Activated T-cell treated with anti-CD3 and anti-CD28 coated beads for 1 hour (primary cell): ENCODE measurements around the gene HIVEP3.

Source experiments
- DNase-seq: peaks from one replicate; pipeline ENCODE4 v3.0.0-alpha.2; 2020; ENCODE audit warnings: low read depth

The HIVEP3 gene

DNA sequence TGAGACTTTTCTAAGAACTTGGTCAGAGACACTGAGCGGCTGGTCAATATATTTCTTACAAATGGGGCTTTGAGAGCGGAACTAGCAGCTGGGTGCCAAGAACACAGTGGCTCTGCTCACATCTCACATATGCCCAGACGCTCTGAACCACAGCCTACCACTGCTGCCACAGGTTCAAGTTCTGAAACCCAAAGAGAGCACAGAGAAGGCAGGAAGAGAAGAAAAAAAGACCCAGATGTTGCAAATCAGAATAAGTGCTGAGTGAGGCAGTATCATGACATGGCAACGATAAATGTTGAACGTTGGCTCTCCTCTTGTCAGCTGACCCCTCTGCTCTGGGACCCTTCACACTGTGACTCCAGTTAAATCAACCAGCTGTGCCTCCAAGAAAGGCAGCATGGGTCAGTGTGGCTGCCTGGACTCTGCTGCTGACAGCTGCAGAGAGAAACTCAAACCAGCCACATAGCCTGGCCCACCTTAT lies 26.4 kb downstream of the HIVEP3 start:
- DNase-seq: no peak

GRCh38 chr1:41891199-41891896 lies 27.4 kb downstream of the HIVEP3 start:
- DNase-seq: peak; percentile 39

GRCh38 chr1:41890825-41891198 lies 27.9 kb downstream of the HIVEP3 start:
- no peak for DNase-seq

GRCh38 chr1:41889506-41890414 lies 29.0 kb downstream of the HIVEP3 start:
- no peak for DNase-seq

GRCh38 chr1:41888756-41889155 lies 30.0 kb downstream of the HIVEP3 start:
- no peak for DNase-seq

- no peak for DNase-seq
Measured at GRCh38 chr1:41887365-41887764, 31.4 kb downstream of the HIVEP3 start.

- DNase-seq: no peak
Measured at GRCh38 chr1:41884256-41885230, 34.2 kb downstream of the HIVEP3 start.

DNA sequence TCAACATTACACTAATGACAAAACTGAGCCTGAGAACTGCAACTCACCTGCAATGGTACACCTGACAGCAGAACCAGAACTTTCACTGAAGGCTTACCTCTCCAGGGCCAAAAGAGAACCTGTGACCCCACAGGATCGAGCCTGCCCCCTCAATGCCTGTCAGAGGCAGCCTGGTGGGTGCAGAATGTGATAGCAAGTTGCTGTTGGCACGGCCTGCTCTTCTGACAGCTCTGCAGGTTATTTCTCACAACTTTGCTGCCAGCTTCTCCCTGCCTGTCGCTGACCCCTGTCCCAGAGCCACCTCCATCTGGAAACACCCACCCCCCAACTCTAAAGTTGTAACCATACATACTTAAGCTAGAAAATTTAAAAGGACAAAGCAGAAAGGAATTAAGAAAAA lies 35.2 kb downstream of the HIVEP3 start:
- DNase-seq: no peak

DNA sequence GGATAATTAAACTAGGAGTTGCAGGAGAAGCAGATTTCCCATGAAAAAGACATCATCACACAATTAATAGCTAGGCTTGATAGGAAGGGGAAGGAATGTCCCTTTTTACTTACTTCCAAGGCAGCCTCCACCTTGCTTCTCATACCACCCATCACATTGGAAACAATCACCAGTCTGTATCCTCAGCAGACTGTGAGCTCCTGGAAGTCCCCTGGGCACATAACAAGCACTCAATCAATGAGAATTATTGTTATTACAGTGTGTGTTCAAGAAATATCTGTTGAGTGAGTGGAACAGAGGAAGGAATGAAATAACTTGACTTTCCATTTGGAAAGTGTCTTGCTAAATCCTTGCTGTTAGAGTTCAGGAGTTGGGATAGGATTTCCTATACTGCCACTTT lies 36.2 kb downstream of the HIVEP3 start:
- DNase-seq: no peak

DNA sequence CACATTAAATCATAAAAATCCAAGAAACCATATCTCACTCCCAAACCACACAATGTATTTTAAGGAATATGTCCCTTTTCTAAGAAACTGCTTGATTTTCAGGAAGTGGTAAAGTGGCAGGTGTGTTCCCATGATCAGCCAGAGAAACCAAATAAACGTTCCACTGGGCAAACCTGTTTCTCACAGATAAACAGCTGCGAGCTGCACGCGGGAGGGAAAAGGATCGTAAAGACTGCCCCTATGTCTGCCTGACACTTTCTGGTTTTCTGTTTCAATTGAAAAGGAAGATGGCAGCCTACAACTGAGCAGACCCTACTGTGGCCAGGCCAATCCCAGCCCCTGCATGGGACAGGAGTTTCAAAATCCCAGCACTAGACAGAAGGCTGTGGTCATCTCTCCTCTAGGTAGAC lies 36.6 kb downstream of the HIVEP3 start:
- DNase-seq: no peak

GRCh38 chr1:41880950-41881885 lies 37.5 kb downstream of the HIVEP3 start:
- DNase-seq: no peak

DNA sequence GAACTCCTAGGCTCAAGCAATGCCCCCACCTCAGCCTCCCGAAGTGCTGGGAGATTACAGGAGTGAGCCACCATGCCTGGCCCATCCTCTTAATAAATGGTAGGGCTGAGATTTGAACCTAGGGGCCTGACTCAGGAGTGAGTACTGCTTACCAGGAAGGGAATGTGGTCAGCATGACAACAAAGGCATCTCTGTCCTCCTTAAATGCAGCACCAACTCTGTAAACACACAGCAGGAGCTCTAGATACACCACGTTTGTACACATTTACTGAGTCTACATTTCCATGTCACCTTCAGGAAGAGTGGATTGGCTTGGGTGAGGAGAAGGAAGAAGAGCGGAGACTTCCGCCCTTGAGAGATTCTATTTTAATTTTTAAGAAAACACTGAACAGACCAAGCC lies 38.5 kb downstream of the HIVEP3 start:
- DNase-seq: no peak

- no peak for DNase-seq
Measured at GRCh38 chr1:41879617-41880016, 39.1 kb downstream of the HIVEP3 start.

DNA sequence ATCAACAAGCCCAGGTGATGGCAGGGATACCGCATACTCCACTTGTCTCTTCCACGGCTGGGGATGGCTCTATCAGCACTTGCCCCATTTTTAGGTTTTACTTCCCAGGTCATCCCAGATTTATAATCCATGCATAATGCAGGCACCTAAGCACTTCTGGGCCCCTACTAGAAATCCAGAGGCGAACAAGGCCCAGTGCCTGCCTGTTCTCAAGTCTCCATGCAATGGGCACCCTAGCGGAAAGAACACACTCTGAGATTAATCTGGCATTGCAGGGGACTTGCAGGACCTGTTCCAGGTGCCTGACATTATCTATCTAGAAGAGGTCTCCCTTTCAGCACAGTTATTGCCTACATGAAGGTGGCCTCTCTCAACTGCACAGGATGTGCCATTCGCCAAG lies 39.8 kb downstream of the HIVEP3 start:
- no peak for DNase-seq

- no peak for DNase-seq
Measured at GRCh38 chr1:41878495-41878894, 40.2 kb downstream of the HIVEP3 start.

DNA sequence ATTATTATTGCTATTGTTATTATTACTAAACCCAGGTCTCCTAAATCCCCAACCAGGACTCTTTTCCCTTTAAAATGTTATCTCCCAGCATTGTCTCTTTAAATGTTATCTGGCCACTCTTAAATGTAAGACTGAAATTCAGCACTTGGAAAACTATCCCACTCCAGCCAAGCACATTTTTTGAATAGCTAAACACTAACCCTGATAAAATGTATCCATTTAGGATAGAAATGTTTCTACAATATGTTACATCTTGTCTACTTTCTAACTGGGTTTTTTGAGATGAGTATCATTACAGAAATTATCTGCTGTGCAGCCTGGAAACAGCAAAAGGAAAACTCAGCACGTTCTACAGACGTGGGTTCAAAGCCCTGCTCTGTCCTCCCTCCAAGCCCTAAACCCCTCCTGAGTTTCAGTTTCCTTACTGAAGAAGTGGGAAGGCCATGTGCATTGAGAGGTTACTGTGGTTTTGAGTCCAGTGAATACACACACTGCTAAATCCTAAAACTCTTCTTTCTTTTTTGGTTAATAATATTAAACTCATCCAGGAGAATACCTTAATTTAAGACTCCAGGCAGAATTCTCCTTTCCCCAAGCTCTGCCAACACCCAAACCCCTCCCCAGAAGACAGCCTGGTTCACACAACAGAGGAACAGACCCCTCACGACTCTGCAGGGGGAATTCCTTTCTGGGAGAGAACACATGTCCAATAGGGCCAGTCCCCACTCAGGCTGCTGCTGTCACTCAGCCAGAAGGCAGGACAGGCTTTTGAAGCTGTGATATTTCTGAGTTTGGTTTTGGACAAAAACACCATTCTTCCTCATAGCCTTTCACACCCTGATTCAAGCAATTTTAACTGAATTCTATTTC lies 41.9 kb downstream of the HIVEP3 start:
- no peak for DNase-seq

GRCh38 chr1:41875487-41875886 lies 43.2 kb downstream of the HIVEP3 start:
- no peak for DNase-seq

- DNase-seq: no peak
Measured at GRCh38 chr1:41874903-41875411, 43.8 kb downstream of the HIVEP3 start.

DNA sequence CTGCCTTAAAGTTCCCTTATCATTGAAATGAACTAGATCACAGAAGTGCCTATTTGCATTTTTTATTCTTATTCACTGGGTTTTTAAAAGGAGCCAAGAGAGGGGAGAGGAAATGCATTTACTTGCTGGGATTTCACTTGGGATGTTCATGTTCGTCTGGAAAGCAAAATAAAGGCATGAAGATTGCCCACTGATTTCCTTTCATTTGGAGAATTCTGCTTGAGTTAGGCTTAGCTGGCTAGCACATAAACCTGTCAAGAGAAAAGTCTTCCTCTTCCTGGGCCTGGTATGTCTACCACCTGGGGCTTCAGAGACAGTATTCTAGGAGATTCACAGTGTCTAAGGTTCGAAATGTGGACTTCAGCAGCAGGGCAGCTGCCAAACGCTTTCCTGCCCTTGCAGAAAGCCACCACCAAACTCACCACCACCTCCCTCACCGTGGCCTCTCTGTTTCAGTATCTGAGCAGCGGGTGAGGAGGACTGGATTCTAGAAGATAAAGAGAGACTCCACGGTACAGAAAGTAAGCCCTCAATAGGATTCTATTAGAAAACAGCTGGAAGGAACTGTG lies 44.5 kb downstream of the HIVEP3 start:
- no peak for DNase-seq
